ENCODE results near the gene RGS12. TPM values are rescaled to one million over a fixed set of nuclear protein-coding genes. Genes with fewer than 3 reads are reported as not detected.
A peak's percentile ranks its signal among the peaks of the same experiment; 100 is the strongest.

RGS12 gene
- total and polyA plus RNA-seq, 2 of the 13 experiments (the other 11 are each of a cell fraction or from before 2014, with no cell fraction given), result 21.0 to 27.7 TPM

DNA sequence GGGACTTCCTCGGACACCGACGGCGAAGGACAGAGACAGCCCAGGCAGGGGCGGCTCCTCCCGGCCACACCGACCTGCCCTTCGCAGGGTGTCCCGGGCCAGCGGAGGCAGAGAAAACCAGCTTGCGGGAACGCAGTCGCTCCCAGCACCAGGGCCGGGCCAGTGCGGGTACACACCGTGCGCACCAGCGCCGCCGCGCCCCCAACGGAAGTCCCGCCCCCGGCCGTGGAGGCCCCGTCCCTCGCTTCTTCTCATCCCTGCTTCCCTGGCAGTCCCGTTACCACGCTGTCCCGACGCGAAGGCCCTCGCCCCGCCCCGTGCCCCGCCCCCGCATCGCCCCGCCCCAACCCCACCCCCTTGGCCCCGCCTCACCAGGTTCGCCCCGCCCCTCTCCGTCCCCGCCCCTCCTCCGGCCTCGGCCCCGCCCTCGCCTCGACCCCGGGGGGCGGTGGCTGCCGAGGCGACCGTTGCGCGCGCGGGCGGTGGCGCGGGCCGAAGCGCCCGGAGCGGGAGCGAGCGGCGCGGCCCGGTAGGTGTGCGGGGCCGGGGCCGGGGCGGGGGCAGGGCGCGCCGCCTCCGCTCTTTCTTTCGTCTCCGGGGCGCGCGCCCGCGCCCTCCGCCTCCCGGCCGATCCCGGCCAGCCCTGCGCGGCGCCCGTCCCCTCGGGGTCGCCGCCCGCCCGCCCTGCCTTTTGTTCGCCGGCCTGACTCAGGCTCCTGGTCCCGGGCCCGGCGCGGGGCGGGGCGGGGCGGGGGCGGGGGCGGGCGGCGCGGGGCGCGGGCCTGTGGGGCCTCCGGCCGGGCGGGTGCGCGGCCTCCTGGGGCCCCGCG lies at the start of gene RGS12 (continued):
- TF ChIP-seq, protein P1, sequence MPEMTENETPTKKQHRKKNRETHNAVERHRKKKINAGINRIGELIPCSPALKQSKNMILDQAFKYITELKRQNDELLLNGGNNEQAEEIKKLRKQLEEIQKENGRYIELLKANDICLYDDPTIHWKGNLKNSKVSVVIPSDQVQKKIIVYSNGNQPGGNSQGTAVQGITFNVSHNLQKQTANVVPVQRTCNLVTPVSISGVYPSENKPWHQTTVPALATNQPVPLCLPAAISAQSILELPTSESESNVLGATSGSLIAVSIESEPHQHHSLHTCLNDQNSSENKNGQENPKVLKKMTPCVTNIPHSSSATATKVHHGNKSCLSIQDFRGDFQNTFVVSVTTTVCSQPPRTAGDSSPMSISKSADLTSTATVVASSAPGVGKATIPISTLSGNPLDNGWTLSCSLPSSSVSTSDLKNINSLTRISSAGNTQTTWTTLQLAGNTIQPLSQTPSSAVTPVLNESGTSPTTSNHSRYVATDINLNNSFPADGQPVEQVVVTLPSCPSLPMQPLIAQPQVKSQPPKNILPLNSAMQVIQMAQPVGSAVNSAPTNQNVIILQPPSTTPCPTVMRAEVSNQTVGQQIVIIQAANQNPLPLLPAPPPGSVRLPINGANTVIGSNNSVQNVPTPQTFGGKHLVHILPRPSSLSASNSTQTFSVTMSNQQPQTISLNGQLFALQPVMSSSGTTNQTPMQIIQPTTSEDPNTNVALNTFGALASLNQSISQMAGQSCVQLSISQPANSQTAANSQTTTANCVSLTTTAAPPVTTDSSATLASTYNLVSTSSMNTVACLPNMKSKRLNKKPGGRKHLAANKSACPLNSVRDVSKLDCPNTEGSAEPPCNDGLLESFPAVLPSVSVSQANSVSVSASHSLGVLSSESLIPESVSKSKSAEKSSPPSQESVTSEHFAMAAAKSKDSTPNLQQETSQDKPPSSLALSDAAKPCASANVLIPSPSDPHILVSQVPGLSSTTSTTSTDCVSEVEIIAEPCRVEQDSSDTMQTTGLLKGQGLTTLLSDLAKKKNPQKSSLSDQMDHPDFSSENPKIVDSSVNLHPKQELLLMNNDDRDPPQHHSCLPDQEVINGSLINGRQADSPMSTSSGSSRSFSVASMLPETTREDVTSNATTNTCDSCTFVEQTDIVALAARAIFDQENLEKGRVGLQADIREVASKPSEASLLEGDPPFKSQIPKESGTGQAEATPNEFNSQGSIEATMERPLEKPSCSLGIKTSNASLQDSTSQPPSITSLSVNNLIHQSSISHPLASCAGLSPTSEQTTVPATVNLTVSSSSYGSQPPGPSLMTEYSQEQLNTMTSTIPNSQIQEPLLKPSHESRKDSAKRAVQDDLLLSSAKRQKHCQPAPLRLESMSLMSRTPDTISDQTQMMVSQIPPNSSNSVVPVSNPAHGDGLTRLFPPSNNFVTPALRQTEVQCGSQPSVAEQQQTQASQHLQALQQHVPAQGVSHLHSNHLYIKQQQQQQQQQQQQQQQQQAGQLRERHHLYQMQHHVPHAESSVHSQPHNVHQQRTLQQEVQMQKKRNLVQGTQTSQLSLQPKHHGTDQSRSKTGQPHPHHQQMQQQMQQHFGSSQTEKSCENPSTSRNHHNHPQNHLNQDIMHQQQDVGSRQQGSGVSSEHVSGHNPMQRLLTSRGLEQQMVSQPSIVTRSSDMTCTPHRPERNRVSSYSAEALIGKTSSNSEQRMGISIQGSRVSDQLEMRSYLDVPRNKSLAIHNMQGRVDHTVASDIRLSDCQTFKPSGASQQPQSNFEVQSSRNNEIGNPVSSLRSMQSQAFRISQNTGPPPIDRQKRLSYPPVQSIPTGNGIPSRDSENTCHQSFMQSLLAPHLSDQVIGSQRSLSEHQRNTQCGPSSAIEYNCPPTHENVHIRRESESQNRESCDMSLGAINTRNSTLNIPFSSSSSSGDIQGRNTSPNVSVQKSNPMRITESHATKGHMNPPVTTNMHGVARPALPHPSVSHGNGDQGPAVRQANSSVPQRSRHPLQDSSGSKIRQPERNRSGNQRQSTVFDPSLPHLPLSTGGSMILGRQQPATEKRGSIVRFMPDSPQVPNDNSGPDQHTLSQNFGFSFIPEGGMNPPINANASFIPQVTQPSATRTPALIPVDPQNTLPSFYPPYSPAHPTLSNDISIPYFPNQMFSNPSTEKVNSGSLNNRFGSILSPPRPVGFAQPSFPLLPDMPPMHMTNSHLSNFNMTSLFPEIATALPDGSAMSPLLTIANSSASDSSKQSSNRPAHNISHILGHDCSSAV (CRISPR knock-in tag; IDR thresholded peaks at IDR 0.05; ENCODE audit: borderline replicate concordance), result 0 out of 2 replicates have a peak, but pooled peaks have one; percentile 89
- TF ChIP-seq DNMT1 (CRISPR knock-in tag; IDR thresholded peaks at IDR 0.05) (no peak), EP300 (IDR thresholded peaks at IDR 0.05; ENCODE audit: low read depth in 2 of 2, low read length in 2 of 2) (no peak), EP300 (CRISPR knock-in tag; IDR thresholded peaks at IDR 0.05; ENCODE audit: borderline replicate concordance) (no peak), ZNF337 (CRISPR knock-in tag; IDR thresholded peaks at IDR 0.05; ENCODE audit: borderline replicate concordance, low read depth) (no peak; the same call in 1 of the 2 replicates), ZNF850 (CRISPR knock-in tag; conservative IDR thresholded peaks at IDR 0.05) (no peak), MEIS1 (CRISPR knock-in tag; IDR thresholded peaks at IDR 0.05; ENCODE audit: borderline replicate concordance) (no peak), ZC3H13 (CRISPR knock-in tag; IDR thresholded peaks at IDR 0.05) (no peak; the same call in none of the 2 replicates), ZNF292 (CRISPR knock-in tag; IDR thresholded peaks at IDR 0.05; ENCODE audit: borderline replicate concordance, low read depth) (peak; percentile 64; the same call in 1 of the 2 replicates), RFX1 (IDR thresholded peaks at IDR 0.05) (no peak), ZNF263 (CRISPR knock-in tag; IDR thresholded peaks at IDR 0.05) (no peak), PHF5A (CRISPR knock-in tag; IDR thresholded peaks at IDR 0.05; ENCODE audit: low read depth, unreplicated experiment) (peak; percentile 63), ZNF251 (CRISPR knock-in tag; IDR thresholded peaks at IDR 0.05) (no peak), ZSCAN22 (CRISPR knock-in tag; IDR thresholded peaks at IDR 0.05) (no peak), ZNF703 (CRISPR knock-in tag; IDR thresholded peaks at IDR 0.05; ENCODE audit: borderline replicate concordance) (no peak)
- TF ChIP-seq, protein P2, sequence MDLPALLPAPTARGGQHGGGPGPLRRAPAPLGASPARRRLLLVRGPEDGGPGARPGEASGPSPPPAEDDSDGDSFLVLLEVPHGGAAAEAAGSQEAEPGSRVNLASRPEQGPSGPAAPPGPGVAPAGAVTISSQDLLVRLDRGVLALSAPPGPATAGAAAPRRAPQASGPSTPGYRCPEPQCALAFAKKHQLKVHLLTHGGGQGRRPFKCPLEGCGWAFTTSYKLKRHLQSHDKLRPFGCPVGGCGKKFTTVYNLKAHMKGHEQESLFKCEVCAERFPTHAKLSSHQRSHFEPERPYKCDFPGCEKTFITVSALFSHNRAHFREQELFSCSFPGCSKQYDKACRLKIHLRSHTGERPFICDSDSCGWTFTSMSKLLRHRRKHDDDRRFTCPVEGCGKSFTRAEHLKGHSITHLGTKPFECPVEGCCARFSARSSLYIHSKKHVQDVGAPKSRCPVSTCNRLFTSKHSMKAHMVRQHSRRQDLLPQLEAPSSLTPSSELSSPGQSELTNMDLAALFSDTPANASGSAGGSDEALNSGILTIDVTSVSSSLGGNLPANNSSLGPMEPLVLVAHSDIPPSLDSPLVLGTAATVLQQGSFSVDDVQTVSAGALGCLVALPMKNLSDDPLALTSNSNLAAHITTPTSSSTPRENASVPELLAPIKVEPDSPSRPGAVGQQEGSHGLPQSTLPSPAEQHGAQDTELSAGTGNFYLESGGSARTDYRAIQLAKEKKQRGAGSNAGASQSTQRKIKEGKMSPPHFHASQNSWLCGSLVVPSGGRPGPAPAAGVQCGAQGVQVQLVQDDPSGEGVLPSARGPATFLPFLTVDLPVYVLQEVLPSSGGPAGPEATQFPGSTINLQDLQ (CRISPR knock-in tag; IDR thresholded peaks at IDR 0.05), result no peak
- TF ChIP-seq, protein P3, sequence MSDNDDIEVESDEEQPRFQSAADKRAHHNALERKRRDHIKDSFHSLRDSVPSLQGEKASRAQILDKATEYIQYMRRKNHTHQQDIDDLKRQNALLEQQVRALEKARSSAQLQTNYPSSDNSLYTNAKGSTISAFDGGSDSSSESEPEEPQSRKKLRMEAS (IDR thresholded peaks at IDR 0.05), result peak; percentile 70

Data from HepG2 (cell line).